ENCODE data around the gene ZMYND8.

DNA sequence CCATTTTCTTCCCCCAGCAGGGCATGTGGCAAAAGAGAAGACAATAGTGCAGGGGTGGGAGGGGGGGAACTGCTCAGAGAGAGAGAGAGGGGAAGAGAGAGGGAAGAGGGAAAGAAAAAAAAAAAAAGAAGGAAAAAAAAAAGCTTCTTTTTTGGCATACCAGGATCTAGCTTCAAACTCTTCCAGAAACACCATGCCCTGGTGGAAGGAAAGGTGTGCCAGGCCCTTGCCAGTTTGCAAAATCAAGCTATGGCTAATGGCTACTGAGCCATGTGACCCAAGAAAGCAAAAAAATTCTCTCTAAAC, 326 bp downstream of the ZMYND8 start:
- TF ChIP-seq YY1 (IDR thresholded peaks at IDR 0.05; ENCODE audit: insufficient read depth, insufficient read length) (no peak), ZNF274 (IDR thresholded peaks at IDR 0.05; ENCODE audit: low read depth, low read length) (no peak)

Measured in NT2/D1 (cell line).